ENCODE data around the gene RPS6KA5. TPM values are rescaled to one million over a fixed set of nuclear protein-coding genes. Genes with fewer than 3 reads are reported as not detected.

RPS6KA5 gene
- total and polyA plus RNA-seq, 5 experiments from 2014 or later: 12.3 to 23.2 (median 14.5) TPM

DNA sequence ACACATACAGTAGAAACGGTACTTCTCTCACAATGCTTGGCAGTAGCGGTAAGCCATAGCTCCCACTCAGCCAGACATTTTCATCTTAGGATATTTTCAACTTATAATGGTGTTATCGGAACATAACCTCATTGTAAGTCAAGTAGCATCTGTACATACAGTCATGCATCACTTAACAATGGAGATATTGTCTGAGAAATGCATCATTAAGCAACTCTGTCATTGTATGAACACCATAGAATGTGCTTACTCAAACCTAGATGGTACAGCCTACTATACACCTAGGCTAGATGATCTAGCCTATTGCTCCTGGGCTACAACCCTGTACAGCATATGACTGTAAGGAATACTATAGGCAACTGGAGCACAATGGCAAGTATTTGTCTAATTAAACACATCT lies 40.8 kb downstream of the RPS6KA5 start:
- H3K27ac Mint-ChIP-seq: no peak overlapping the region
- peaks cover 0 to 5% (median 3%) of the 10 kb centered on the region in 3 donors for H3K36me3 Mint-ChIP-seq
- H3K9me3 Mint-ChIP-seq: no peaks in the 10 kb centered on the region
- no peak overlapping the region for H3K4me3 Mint-ChIP-seq
- no peak for ATAC-seq
- POLR2A ChIA-PET: no interaction called here
- H3K27me3 Mint-ChIP-seq: no peaks in the 10 kb centered on the region
- peaks cover 15 to 52% (median 42%) of the 10 kb centered on the region in 4 donors for H3K4me1 Mint-ChIP-seq
- no peak for DNase-seq

DNA sequence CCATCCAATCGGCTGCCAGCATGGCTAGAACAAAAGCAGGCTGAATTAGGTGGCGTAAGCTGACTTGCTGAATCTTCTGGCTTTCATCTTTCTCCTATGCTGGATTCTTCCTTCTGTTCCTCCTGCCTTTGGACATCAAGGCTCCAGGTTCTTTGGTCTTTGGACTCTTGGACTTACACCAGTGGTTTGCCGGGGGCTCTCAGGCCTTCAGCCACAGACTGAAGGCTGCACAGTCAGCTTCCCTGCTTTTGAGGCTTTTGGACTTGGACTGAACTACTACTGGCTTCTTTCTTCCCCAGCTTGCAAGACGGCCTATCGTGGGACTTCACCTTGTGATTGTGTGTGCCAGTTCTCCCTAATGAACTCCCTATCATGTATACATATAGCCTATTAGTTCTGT lies 42.0 kb downstream of the RPS6KA5 start:
- H3K27me3 Mint-ChIP-seq: no peaks in the 10 kb centered on the region
- POLR2A ChIA-PET: no interaction called here
- no peak overlapping the region for H3K4me3 Mint-ChIP-seq
- no peak for DNase-seq
- H3K4me1 Mint-ChIP-seq: peaks cover 15 to 42% (median 34%) of the 10 kb centered on the region in 4 donors
- peak overlapping the region in 2 of 10 donors; percentile 9 to 48 for H3K27ac Mint-ChIP-seq
- ATAC-seq: no peak
- H3K9me3 Mint-ChIP-seq: no peaks in the 10 kb centered on the region
- H3K36me3 Mint-ChIP-seq: peaks cover 0 to 5% (median 3%) of the 10 kb centered on the region in 3 donors

DNA sequence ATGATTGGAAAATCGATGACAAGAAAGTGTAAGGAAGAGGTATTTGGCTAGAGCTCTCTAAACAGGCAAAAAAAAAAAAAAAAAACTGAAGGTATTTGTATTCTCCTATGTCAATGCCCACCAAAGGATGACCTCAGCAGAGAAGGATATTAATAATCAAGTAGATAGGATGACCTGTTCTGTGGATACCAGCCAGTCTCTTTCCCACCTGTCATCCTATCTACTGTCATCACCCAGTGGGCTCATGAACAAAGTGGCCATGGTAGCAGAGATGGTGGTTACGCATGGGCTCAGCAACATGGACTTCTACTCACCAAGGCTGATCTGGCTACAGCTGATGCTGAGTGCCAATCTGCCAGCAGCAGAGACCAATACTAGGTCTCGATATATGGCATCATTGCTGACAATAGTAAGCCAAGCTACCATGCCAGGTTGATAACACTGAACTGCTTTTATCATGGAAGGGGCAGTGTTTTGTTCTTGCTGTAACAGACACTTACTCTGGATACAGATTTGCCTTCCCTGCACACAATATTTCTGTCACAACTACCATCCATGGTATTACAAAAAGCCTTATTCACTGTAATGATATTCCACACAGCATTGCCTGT lies 43.5 kb downstream of the RPS6KA5 start:
- POLR2A ChIA-PET: no interaction called here
- Mint-ChIP-seq H3K36me3 (peaks cover 0 to 5% (median 3%) of the 10 kb centered on the region in 3 donors), H3K9me3 (no peaks in the 10 kb centered on the region), H3K27me3 (no peaks in the 10 kb centered on the region), H3K4me1 (peaks cover 12 to 29% (median 23%) of the 10 kb centered on the region in 4 donors), H3K4me3 (no peak overlapping the region), H3K27ac (no peak overlapping the region)
- DNase-seq (no peak), ATAC-seq (no peak)

DNA sequence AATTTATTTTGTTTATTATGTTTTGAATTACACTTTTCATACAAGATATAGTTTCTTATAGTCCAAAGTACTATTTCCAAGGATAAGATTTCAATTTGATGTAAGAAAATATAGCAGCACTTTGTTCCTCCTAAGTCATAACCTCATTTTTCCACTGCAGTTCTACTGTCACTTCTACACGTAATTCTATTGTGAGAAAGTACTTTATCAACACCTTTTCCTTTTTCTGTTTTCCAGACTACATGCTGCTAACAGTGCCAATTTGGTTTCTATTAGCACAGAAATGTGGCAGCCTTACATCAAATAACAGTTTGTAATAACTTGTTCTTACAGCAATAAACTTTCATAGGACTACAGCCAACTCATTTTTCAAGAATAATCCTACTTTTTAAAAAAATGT lies 45.0 kb downstream of the RPS6KA5 start:
- H3K27me3 Mint-ChIP-seq: no peaks in the 10 kb centered on the region
- no peak for ATAC-seq
- H3K36me3 Mint-ChIP-seq: peaks cover 0 to 5% (median 3%) of the 10 kb centered on the region in 3 donors
- peak overlapping the region in 1 of 10 donors; percentile 15 for H3K27ac Mint-ChIP-seq
- H3K4me1 Mint-ChIP-seq: peaks cover 14 to 30% (median 21%) of the 10 kb centered on the region in 4 donors
- POLR2A ChIA-PET: interaction anchor here (0.6 kb wide), 1 partner anchor 482 kb away, joined by 3 read pairs; no protein-coding TSS in a partner anchor
- no peak overlapping the region for H3K4me3 Mint-ChIP-seq
- no peaks in the 10 kb centered on the region for H3K9me3 Mint-ChIP-seq
- no peak for DNase-seq

DNA sequence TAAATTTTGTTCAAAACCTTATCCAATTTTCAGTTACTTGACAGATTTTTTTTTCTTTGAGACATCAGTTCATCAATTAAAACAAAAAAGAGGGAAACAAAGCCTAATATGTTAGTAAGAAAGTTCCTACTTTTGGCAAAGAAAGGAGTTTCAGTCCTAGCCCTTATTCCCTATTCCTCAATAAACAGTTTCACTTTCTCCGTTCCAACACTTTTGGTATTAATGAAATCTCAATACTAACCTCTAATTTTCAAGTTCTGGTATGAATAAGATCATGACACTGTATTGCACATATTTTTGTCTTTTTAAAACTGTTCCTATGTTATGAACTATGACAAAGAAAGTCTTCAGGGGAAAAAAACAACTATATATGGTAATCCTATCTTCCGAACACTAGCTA lies 48.4 kb downstream of the RPS6KA5 start:
- POLR2A ChIA-PET: no interaction called here
- Mint-ChIP-seq H3K27me3 (no peaks in the 10 kb centered on the region), H3K36me3 (no peaks in the 10 kb centered on the region), H3K9me3 (no peaks in the 10 kb centered on the region), H3K4me3 (no peak overlapping the region), H3K27ac (no peak overlapping the region), H3K4me1 (peaks cover 17 to 48% (median 35%) of the 10 kb centered on the region in 4 donors)
- ATAC-seq (no peak), DNase-seq (no peak)

DNA sequence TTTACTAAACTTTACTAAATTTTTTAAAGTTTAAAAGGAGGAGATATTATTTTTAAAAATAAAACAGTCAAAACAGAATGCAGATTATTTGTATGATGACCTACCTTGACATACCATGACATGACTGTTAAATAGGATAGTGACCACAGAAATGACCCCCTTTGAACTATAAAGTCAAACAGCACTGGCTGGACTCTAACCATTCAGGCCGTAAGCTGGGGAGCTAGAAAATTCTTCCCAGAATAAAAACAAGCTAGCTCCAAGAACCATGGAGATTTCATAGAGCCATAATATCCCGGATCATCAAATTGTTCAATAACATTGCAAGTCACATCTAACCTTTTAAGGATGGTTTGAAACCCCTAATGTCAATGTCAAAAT lies 50.3 kb downstream of the RPS6KA5 start:
- Mint-ChIP-seq H3K36me3 (no peaks in the 10 kb centered on the region), H3K27me3 (no peaks in the 10 kb centered on the region), H3K27ac (peak overlapping the region in 1 of 10 donors; percentile 57), H3K4me1 (peaks cover 15 to 55% (median 38%) of the 10 kb centered on the region in 4 donors), H3K9me3 (no peaks in the 10 kb centered on the region), H3K4me3 (peak overlapping the region in 4 of 10 donors; percentile 2 to 59 (median 18))
- DNase-seq (no peak), ATAC-seq (no peak)
- POLR2A ChIA-PET: interaction anchor here (1.0 kb wide), 2 partner anchors 12 to 51 kb away, joined by 3 read pairs; partner anchors contain the start of gene RPS6KA5

DNA sequence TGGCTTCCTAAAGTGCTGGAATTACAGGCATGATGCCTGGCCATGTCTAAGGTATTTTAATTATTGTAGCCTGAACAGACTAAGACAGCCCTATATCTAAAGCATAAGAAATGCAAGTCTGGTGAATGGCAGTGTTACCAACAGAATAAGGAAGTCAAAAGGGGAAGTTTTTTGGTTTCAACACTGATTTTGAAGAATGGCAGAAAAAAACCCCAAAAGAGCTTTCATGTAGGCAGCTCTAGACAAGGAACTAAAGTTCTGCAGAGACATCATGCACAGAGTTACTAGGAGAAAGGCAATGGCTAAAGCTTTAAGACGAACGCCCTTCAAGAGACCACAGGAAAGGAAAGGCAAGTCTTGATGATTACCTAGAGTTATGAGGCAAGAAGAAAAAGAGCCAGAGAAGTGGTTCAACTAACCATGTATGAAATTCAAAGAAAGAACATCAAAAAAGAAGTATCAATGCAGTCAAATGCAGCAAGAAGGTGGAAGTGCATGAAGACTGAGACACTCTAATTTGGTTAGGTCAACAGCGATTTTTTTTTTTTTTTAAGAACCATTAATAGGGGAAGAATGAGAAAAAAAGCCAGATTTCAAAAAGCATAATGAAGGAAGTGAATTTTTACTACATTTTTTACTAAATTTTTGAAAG lies 50.8 kb downstream of the RPS6KA5 start:
- Mint-ChIP-seq H3K36me3 (no peaks in the 10 kb centered on the region), H3K9me3 (no peaks in the 10 kb centered on the region), H3K27ac (peak overlapping the region in 9 of 10 donors; percentile 6 to 78 (median 37)), H3K27me3 (no peaks in the 10 kb centered on the region), H3K4me3 (peak overlapping the region; percentile 0 to 77 (median 45)), H3K4me1 (peaks cover 15 to 53% (median 38%) of the 10 kb centered on the region in 4 donors)
- POLR2A ChIA-PET: interaction anchor here (1.0 kb wide), 2 partner anchors 13 to 51 kb away, joined by 3 read pairs; partner anchors contain the start of gene RPS6KA5
- DNase-seq (peak in 3 of 10 donors; percentile 38 to 61 (median 57)), ATAC-seq (peak; percentile 82 to 90)

DNA sequence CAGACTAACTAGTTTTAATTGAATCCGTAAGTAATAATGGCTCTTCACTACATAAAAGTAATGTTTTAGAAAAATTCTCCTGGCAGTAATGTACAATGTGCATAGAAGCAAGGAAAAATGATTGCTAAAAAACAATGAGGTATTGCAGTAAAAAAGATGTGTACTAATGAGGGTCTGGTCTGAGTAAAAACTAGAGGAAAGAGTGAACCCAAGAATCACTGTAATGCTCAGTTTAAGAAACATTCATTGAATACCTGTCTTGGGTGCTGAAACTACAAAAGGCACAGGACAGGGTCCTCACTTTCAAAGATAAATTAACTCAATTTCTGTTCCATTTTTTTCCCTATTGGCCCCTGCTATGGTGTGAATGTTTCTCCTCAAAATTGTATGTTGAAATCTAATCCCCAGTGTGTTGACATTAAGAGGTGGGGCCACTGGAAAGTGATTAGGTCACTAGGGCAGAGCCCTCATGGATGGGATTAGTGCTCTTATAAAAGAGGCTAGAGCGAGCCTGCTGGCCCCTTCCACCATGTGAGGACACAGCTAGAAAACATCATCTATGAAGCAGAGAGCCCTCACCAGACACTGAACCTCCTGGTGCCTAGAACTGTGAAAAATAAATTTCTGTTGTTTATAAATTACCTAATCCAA lies 51.6 kb downstream of the RPS6KA5 start:
- H3K36me3 Mint-ChIP-seq: no peaks in the 10 kb centered on the region
- DNase-seq (no peak), ATAC-seq (no peak)
- H3K4me1 Mint-ChIP-seq: peaks cover 15 to 53% (median 38%) of the 10 kb centered on the region in 4 donors
- peak overlapping the region in 5 of 10 donors; percentile 27 to 78 (median 40) for H3K27ac Mint-ChIP-seq
- H3K4me3 Mint-ChIP-seq: peak overlapping the region in 4 of 10 donors; percentile 15 to 59 (median 33)
- H3K27me3 Mint-ChIP-seq: no peaks in the 10 kb centered on the region
- POLR2A ChIA-PET: interaction anchor here (0.5 to 1.0 kb wide), 3 partner anchors 27 to 54 kb away, joined by 3 read pairs; partner anchors contain the start of gene RPS6KA5
- H3K9me3 Mint-ChIP-seq: no peaks in the 10 kb centered on the region

DNA sequence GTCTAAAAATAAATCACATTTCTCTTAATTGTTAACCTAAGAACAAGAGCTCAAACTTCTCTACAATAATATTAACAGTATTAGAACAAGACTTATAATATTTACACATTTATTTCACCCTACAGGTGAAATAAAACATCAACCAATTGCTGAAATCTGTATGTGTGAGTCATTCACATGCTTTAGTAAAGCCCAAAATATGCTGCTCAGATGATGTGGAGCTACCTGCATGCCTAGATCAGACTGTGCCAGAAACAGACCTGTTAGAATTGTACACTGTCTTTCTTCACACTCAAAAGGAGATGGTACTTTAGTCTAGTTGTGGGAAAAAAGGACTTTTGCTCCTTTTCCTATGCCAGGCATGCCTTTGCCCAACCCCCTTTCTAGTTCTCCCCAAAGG lies 54.7 kb downstream of the RPS6KA5 start:
- ATAC-seq (no peak), DNase-seq (no peak)
- Mint-ChIP-seq H3K36me3 (no peaks in the 10 kb centered on the region), H3K4me3 (no peak overlapping the region), H3K27me3 (no peaks in the 10 kb centered on the region), H3K4me1 (peaks cover 12 to 48% (median 34%) of the 10 kb centered on the region in 4 donors), H3K9me3 (no peaks in the 10 kb centered on the region), H3K27ac (peak overlapping the region in 3 of 10 donors; percentile 10 to 40 (median 24))
- POLR2A ChIA-PET: interaction anchor here (0.6 kb wide), 1 partner anchor 136 kb away, joined by 4 read pairs; no protein-coding TSS in a partner anchor

DNA sequence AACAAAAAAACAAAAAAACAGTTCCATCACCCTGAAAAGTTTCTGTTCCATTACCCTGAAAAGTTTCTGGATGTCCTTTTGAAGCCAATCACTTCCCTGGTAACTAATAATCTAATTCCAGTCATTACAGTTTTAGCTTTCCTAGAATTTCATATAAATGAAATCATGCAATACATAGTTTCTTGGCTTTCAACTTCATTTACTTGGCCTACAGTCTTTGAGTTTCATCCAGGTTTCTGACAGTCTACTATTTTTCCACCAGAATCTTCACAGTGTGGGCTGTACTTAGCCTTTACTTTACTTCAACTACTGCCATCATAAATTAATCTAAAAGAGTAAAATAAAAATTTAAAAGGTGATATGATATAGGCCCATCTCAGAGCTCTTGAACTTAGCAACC lies 55.5 kb downstream of the RPS6KA5 start:
- H3K27ac Mint-ChIP-seq: no peak overlapping the region
- DNase-seq: no peak
- no peak for ATAC-seq
- H3K4me1 Mint-ChIP-seq: peaks cover 9 to 41% (median 27%) of the 10 kb centered on the region in 4 donors
- H3K36me3 Mint-ChIP-seq: peaks cover 0 to 4% (median 2%) of the 10 kb centered on the region in 3 donors
- H3K27me3 Mint-ChIP-seq: no peaks in the 10 kb centered on the region
- POLR2A ChIA-PET: interaction anchor here (0.6 kb wide), 1 partner anchor 137 kb away, joined by 4 read pairs; no protein-coding TSS in a partner anchor
- no peaks in the 10 kb centered on the region for H3K9me3 Mint-ChIP-seq
- H3K4me3 Mint-ChIP-seq: no peak overlapping the region

DNA sequence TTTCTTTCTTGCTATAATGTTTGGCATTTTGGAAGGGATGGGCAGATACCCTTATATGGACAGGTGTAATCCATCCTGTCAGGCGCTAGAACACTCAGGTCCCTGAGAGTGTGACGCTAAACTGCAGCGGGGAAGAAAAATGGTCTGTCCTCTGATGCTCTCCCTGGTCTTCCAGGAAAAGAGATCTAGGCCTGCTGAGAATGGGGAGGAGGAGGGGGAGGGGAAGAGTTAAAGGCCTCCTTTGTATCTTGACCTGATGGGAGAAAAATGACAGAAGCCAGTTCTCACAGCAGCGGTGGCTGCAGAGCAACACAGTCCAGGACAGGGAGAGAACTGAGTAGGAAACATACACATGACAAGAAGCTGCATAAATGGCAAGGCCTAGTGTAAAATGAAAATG lies 61.1 kb downstream of the RPS6KA5 start:
- POLR2A ChIA-PET: interaction anchor here (0.6 kb wide), 1 partner anchor 31 kb away, joined by 4 read pairs; no protein-coding TSS in a partner anchor

DNA sequence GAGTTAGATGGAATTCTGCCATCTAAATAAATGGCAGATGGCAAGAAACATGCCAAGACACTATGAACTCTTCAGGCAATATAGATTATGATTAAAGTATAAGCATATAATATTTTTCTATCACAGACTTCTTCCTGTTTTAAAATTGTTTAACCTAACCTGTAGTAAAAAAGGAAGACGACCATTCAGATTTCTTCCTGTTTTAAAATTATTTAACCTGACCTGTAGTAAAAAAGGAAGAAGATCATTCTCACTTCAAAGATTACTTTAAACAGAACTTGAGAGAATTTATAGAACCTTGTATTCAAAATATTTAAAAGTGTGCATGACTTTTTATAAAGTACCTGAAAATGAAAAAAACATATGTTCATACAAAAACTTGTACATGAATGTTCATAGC lies 63.5 kb downstream of the RPS6KA5 start:
- H3K9me3 Mint-ChIP-seq: no peaks in the 10 kb centered on the region
- H3K4me3 Mint-ChIP-seq: no peak overlapping the region
- peaks cover 0 to 52% (median 28%) of the 10 kb centered on the region in 3 donors for H3K36me3 Mint-ChIP-seq
- no peak for DNase-seq
- H3K4me1 Mint-ChIP-seq: peaks cover 0 to 19% (median 2%) of the 10 kb centered on the region in 4 donors
- no peaks in the 10 kb centered on the region for H3K27me3 Mint-ChIP-seq
- no peak for ATAC-seq
- H3K27ac Mint-ChIP-seq: peak overlapping the region in 1 of 10 donors; percentile 24
- POLR2A ChIA-PET: no interaction called here

More for the DNA sequence above, 61.1 kb downstream of the RPS6KA5 start:
- Mint-ChIP-seq H3K27me3 (no peaks in the 10 kb centered on the region), H3K27ac (peak overlapping the region in 1 of 10 donors; percentile 11), H3K9me3 (no peaks in the 10 kb centered on the region), H3K4me1 (peaks cover 0 to 15% (median 2%) of the 10 kb centered on the region in 4 donors), H3K4me3 (no peak overlapping the region), H3K36me3 (peaks cover 0 to 35% (median 16%) of the 10 kb centered on the region in 3 donors)
- no peak for DNase-seq
- no peak for ATAC-seq
